Measurements from ENCODE around the gene ADGRD2.

ADGRD2 gene

GRCh38 chr9:124479947-124480620 is 29.8 kb downstream of the ADGRD2 start:
- DNase-seq (ENCODE audit: low spot score): no peak

- no peak for DNase-seq (ENCODE audit: low spot score)
Measured at GRCh38 chr9:124480621-124480981, 30.4 kb downstream of the ADGRD2 start.

- no peak for DNase-seq (ENCODE audit: low spot score)
Measured at GRCh38 chr9:124481115-124481514, 30.9 kb downstream of the ADGRD2 start.

GRCh38 chr9:124482431-124483031 is 32.3 kb downstream of the ADGRD2 start:
- no peak for DNase-seq (ENCODE audit: low spot score)

GRCh38 chr9:124483481-124483880 is 33.2 kb downstream of the ADGRD2 start:
- DNase-seq (ENCODE audit: low spot score): no peak

- DNase-seq (ENCODE audit: low spot score): no peak
Measured at GRCh38 chr9:124485201-124485600, 35.0 kb downstream of the ADGRD2 start.

GRCh38 chr9:124485936-124486335 is 35.7 kb downstream of the ADGRD2 start:
- DNase-seq (ENCODE audit: low spot score): no peak

- DNase-seq (ENCODE audit: low spot score): no peak
Measured at GRCh38 chr9:124486778-124487259, 36.6 kb downstream of the ADGRD2 start.

GRCh38 chr9:124487260-124488182 is 37.3 kb downstream of the ADGRD2 start:
- DNase-seq (ENCODE audit: low spot score): no peak

- no peak for DNase-seq (ENCODE audit: low spot score)
Measured at GRCh38 chr9:124488641-124489210, 38.5 kb downstream of the ADGRD2 start.

GRCh38 chr9:124489222-124489621 is 39.0 kb downstream of the ADGRD2 start:
- DNase-seq (ENCODE audit: low spot score): no peak

- no peak for DNase-seq (ENCODE audit: low spot score)
Measured at GRCh38 chr9:124490004-124490403, 39.8 kb downstream of the ADGRD2 start.

GRCh38 chr9:124491049-124491975 is 41.1 kb downstream of the ADGRD2 start:
- DNase-seq (ENCODE audit: low spot score): no peak

GRCh38 chr9:124492818-124493217 is 42.6 kb downstream of the ADGRD2 start:
- no peak for DNase-seq (ENCODE audit: low spot score)

- DNase-seq (ENCODE audit: low spot score): no peak
Measured at GRCh38 chr9:124493218-124493617, 43.0 kb downstream of the ADGRD2 start.

- DNase-seq (ENCODE audit: low spot score): no peak
Measured at GRCh38 chr9:124493794-124494479, 43.7 kb downstream of the ADGRD2 start.

- DNase-seq (ENCODE audit: low spot score): no peak
Measured at GRCh38 chr9:124495126-124496074, 45.1 kb downstream of the ADGRD2 start.

- no peak for DNase-seq (ENCODE audit: low spot score)
Measured at GRCh38 chr9:124496075-124496449, 45.8 kb downstream of the ADGRD2 start.

GRCh38 chr9:124496463-124496862 is 46.2 kb downstream of the ADGRD2 start:
- no peak for DNase-seq (ENCODE audit: low spot score)

- no peak for DNase-seq (ENCODE audit: low spot score)
Measured at GRCh38 chr9:124497441-124497840, 47.2 kb downstream of the ADGRD2 start.

Measured in pons (tissue), 1 donor.